ENCODE measurements around the gene SRPK2.

DNA sequence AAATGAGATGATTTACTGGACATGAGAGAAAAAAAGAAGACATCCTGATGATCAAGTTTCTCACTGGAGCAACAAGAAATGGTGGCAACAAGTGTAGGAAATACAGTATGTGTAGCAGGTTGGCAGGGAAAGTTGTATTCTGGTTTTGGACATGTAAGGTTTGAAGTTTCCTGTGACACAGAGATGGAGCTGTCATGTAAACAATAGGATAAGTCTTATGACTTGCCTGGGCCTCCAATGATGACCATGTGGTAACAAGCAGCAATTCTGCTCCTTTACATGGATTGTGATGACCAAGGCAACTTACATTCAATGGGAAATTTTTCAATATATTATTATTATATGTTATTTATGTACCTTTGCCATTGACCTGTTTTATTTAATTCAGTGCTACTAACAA, 249.3 kb downstream of the SRPK2 start:
- TF ChIP-seq POLR2A (IDR thresholded peaks at IDR 0.05; ENCODE audit: low read depth, low read length) (no peak), POLR2AphosphoS5 (IDR thresholded peaks at IDR 0.05; ENCODE audit: low read depth, low read length) (no peak), TAF1 (IDR thresholded peaks at IDR 0.05; ENCODE audit: low read depth, low read length) (no peak), POU2F2 (IDR thresholded peaks at IDR 0.05; ENCODE audit: low read depth, low read length) (no peak), SPI1 (IDR thresholded peaks at IDR 0.05; ENCODE audit: low read depth, low read length) (no peak)
